ENCODE data around the gene UBE2G2. TPM values are rescaled to one million over a fixed set of nuclear protein-coding genes. Genes with fewer than 3 reads are reported as not detected.

UBE2G2 gene
- total RNA-seq, 1 donor, result 90.0 TPM

DNA sequence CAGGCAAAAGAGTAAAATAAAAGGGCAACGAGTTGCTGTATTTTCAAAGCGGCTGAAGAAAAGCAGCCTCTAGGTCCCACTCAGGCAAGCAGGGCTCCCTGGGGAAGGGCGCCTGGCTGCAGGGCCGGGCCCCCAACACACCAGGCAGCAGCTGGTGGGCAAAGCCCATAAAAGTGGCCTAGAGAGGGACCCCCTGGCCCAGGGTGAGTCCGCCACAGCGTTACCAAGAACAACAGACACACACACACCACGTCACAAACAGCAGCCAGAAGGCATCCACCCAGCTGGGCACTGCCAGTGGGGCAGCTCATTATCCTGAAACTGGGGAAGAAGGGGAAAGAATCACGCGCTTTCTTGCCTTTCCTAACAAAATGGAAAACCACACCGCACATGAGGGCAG is 11.5 kb upstream of the UBE2G2 start:
- no peaks in the 10 kb centered on the region for H3K27me3 ChIP-seq (ENCODE audit: insufficient read depth, low read length)
- H3K9me3 ChIP-seq (ENCODE audit: low read depth, low read length), result no peaks in the 10 kb centered on the region
- H3K4me3 ChIP-seq (ENCODE audit: low read length), result no peak overlapping the region
- peaks cover 10% of the 10 kb centered on the region for H3K4me1 ChIP-seq (ENCODE audit: insufficient read depth, low read length)

- H3K9me3 ChIP-seq (ENCODE audit: low read depth, low read length), result no peaks in the 10 kb centered on the region
- H3K4me1 ChIP-seq (ENCODE audit: insufficient read depth, low read length), result peaks cover 10% of the 10 kb centered on the region
- H3K4me3 ChIP-seq (ENCODE audit: low read length), result no peak overlapping the region
- no peaks in the 10 kb centered on the region for H3K27me3 ChIP-seq (ENCODE audit: insufficient read depth, low read length)
These were observed 11.0 kb upstream of the UBE2G2 start for GRCh38 chr21:44812640-44813039.

DNA sequence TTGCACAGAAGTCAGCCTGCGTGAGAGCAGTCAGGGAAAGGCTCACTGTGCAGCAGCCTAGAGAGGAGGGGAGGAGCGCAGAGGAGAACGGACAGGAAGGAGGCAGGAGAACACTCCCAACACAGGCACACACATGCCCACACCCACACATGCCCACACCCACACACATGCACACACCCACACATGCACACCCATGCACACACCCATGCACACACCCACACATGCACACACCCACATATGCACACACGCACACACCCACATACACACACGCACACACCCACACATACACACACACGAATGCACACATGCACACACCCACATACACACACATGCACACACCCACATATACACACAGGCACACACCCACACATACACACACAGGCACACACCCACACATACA is 9.2 kb upstream of the UBE2G2 start:
- no peaks in the 10 kb centered on the region for H3K4me1 ChIP-seq (ENCODE audit: insufficient read depth, low read length)
- H3K9me3 ChIP-seq (ENCODE audit: low read depth, low read length), result no peaks in the 10 kb centered on the region
- H3K4me3 ChIP-seq (ENCODE audit: low read length), result no peak overlapping the region
- no peaks in the 10 kb centered on the region for H3K27me3 ChIP-seq (ENCODE audit: insufficient read depth, low read length)

- Histone ChIP-seq H3K9me3 (ENCODE audit: low read depth, low read length) (no peaks in the 10 kb centered on the region), H3K27me3 (ENCODE audit: insufficient read depth, low read length) (no peaks in the 10 kb centered on the region), H3K4me3 (ENCODE audit: low read length) (no peak overlapping the region), H3K4me1 (ENCODE audit: insufficient read depth, low read length) (peaks cover 13% of the 10 kb centered on the region)
These were observed 4.2 kb upstream of the UBE2G2 start for GRCh38 chr21:44805859-44806258.

DNA sequence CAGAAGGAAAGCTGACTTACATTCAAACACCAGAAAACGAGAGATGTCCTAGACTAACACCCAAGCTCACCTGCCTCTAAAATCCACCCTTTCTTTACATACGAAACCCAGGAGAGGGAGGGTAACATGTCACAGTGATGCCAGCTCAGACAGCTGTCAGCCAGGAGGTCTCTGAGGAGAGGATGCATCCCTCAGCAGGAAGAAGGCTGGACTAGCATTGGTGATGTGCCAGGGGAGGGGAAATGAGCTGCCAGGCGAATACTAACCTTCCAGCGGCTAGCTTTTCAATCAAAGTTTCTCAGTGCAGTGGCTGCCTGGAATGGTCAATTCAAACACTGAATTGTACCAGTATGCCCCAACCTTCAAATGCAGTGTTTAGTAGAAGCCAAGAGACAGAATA is 3.6 kb upstream of the UBE2G2 start:
- Histone ChIP-seq H3K27me3 (ENCODE audit: insufficient read depth, low read length) (no peaks in the 10 kb centered on the region), H3K4me3 (ENCODE audit: low read length) (no peak overlapping the region), H3K4me1 (ENCODE audit: insufficient read depth, low read length) (peaks cover 20% of the 10 kb centered on the region), H3K9me3 (ENCODE audit: low read depth, low read length) (no peaks in the 10 kb centered on the region)

DNA sequence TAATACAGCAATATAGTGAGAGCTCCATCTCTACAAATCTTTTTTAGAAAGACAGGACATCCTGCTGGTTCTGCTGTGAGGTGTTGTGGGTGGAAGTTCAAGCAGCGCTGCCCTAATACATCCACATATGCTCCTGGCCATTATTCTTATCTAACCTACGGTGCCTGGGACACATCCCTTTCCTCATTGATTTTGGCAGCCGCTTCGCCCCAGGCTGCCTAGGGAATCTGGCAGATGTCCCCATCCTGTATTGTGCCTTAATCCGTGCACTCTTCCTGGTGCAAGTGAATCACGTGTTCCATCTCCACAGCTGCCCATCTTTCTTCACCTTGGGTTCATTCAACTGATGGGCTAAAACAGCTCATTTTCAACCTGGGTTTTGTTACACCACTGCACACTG is 3.1 kb upstream of the UBE2G2 start:
- Histone ChIP-seq H3K4me1 (ENCODE audit: insufficient read depth, low read length) (peaks cover 24% of the 10 kb centered on the region), H3K9me3 (ENCODE audit: low read depth, low read length) (no peaks in the 10 kb centered on the region), H3K27me3 (ENCODE audit: insufficient read depth, low read length) (no peaks in the 10 kb centered on the region), H3K4me3 (ENCODE audit: low read length) (no peak overlapping the region)

DNA sequence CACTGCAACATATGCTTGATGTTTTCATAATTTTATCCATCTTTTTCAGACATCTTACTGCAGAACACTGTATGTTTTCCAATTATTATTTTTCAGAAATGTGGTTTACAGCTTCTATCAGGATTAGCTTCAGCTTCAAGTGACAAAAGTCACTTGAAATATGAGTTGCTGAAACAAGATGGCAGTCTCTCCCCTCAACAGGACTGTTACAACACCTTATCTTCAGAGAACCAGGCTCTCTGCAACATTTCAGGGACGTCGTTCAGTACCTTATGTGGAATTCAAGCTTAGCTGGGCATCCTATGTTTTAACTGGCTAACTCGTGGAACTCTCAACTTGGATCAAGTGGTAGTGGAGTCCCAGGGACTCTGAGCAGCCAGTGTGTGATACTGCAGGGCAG is 2.0 kb upstream of the UBE2G2 start:
- no peaks in the 10 kb centered on the region for H3K27me3 ChIP-seq (ENCODE audit: insufficient read depth, low read length)
- H3K9me3 ChIP-seq (ENCODE audit: low read depth, low read length), result no peaks in the 10 kb centered on the region
- no peak overlapping the region for H3K4me3 ChIP-seq (ENCODE audit: low read length)
- H3K4me1 ChIP-seq (ENCODE audit: insufficient read depth, low read length), result peaks cover 30% of the 10 kb centered on the region

DNA sequence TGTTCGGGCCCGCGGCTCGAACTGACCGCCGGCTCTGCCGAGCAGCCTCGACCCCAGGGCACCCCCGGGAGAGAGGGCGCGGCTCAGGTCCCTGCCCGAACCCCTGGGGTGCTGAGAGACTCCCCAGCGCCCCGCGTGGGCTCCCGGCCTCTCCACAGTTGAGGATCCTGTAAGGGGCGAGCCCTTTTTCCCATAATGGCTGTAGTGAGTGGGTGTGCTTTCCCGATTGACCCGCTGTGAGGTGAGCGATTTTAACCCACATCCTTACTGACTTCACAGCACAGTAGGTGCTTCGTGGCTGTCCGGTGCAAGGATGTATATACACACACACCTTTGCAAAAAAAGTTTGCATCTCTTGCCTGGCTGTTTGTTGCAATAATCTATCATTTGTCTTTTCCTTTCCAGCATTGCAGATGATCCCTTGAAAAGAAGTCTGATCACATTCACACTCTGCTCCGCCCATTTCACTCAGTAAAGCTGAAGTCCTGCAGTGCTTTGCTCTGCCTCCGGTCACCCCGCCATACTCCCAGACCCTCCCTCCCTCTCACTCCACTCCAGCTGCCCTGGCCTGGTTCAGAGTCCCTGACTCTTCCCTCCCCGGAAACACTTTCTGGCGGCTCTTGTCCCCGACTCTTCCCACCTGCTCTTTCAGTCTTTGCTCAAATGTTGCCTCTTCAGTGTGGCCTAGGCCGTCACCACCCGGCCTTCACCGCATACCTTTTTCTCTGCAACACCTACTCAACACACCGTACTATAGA is 955 bp upstream of the UBE2G2 start:
- Histone ChIP-seq H3K4me3 (ENCODE audit: low read length) (peak overlapping the region; percentile 70), H3K27me3 (ENCODE audit: insufficient read depth, low read length) (no peaks in the 10 kb centered on the region), H3K4me1 (ENCODE audit: insufficient read depth, low read length) (peaks cover 30% of the 10 kb centered on the region), H3K9me3 (ENCODE audit: low read depth, low read length) (no peaks in the 10 kb centered on the region)

GRCh38 chr21:44800971-44801467 is 601 bp downstream of the UBE2G2 start:
- H3K4me3 ChIP-seq (ENCODE audit: low read length), result peak overlapping the region; percentile 70

DNA sequence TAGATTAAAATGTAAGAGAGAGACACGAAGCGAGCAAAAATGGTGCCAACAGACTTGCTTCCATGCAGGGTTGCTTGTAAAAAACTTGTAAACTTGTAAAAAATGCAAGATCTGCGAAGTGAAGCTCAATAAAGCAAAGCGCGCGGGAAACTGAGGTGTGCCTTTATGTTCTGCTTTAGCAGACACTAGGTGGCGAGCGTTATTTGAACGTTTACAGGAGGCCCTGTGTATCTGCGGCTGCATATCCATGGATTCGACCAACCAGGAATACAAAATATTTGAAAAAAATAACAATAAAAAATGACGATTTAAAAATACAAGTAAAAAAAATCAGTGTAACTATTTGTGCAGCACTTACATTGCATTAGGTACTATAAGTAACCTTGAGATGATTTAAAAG is 1.5 kb downstream of the UBE2G2 start:
- Histone ChIP-seq H3K4me1 (ENCODE audit: insufficient read depth, low read length) (peaks cover 30% of the 10 kb centered on the region), H3K27me3 (ENCODE audit: insufficient read depth, low read length) (no peaks in the 10 kb centered on the region), H3K4me3 (ENCODE audit: low read length) (no peak overlapping the region), H3K9me3 (ENCODE audit: low read depth, low read length) (no peaks in the 10 kb centered on the region)

More at GRCh38 chr21:44800971-44801467, 601 bp downstream of the UBE2G2 start:
- Histone ChIP-seq H3K4me1 (ENCODE audit: insufficient read depth, low read length) (peaks cover 30% of the 10 kb centered on the region), H3K27me3 (ENCODE audit: insufficient read depth, low read length) (no peaks in the 10 kb centered on the region), H3K9me3 (ENCODE audit: low read depth, low read length) (no peaks in the 10 kb centered on the region)

GRCh38 chr21:44799646-44800045 is 2.0 kb downstream of the UBE2G2 start:
- H3K4me3 ChIP-seq (ENCODE audit: low read length), result no peak overlapping the region
- H3K27me3 ChIP-seq (ENCODE audit: insufficient read depth, low read length), result no peaks in the 10 kb centered on the region
- peaks cover 30% of the 10 kb centered on the region for H3K4me1 ChIP-seq (ENCODE audit: insufficient read depth, low read length)
- H3K9me3 ChIP-seq (ENCODE audit: low read depth, low read length), result no peaks in the 10 kb centered on the region

DNA sequence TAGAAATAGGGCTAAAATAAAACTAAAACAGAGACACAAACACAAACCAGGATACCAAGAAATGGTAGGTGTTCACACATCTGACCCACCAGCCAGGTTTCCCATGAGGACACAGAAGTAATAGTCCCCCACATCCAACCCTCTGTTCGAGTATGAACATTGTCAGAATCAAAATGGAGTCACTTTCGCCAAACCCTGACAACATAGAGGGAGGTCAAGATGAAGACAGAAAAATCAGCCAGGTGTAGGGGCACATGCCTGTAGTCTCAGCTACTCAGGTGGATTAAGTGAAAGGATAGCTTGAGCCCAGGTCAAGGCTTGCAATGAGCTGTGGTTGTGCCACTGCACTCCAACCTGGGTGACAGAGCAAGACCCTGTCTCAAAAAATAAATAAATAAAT is 3.8 kb downstream of the UBE2G2 start:
- H3K4me1 ChIP-seq (ENCODE audit: insufficient read depth, low read length), result peaks cover 33% of the 10 kb centered on the region
- H3K4me3 ChIP-seq (ENCODE audit: low read length), result no peak overlapping the region
- no peaks in the 10 kb centered on the region for H3K27me3 ChIP-seq (ENCODE audit: insufficient read depth, low read length)
- H3K9me3 ChIP-seq (ENCODE audit: low read depth, low read length), result no peaks in the 10 kb centered on the region

GRCh38 chr21:44795342-44795741 is 6.3 kb downstream of the UBE2G2 start:
- Histone ChIP-seq H3K4me1 (ENCODE audit: insufficient read depth, low read length) (peaks cover 19% of the 10 kb centered on the region), H3K9me3 (ENCODE audit: low read depth, low read length) (no peaks in the 10 kb centered on the region), H3K4me3 (ENCODE audit: low read length) (no peak overlapping the region), H3K27me3 (ENCODE audit: insufficient read depth, low read length) (no peaks in the 10 kb centered on the region)

- Histone ChIP-seq H3K4me3 (ENCODE audit: low read length) (no peak overlapping the region), H3K9me3 (ENCODE audit: low read depth, low read length) (no peaks in the 10 kb centered on the region), H3K4me1 (ENCODE audit: insufficient read depth, low read length) (peaks cover 12% of the 10 kb centered on the region), H3K27me3 (ENCODE audit: insufficient read depth, low read length) (no peaks in the 10 kb centered on the region)
These were observed 7.8 kb downstream of the UBE2G2 start for GRCh38 chr21:44793592-44794374.

- Histone ChIP-seq H3K27me3 (ENCODE audit: insufficient read depth, low read length) (no peaks in the 10 kb centered on the region), H3K4me3 (ENCODE audit: low read length) (no peak overlapping the region), H3K9me3 (ENCODE audit: low read depth, low read length) (no peaks in the 10 kb centered on the region), H3K4me1 (ENCODE audit: insufficient read depth, low read length) (peaks cover 12% of the 10 kb centered on the region)
These were observed 8.7 kb downstream of the UBE2G2 start for GRCh38 chr21:44792702-44793591.

Measured in mononuclear cell (primary cell).